ENCODE data around the gene TPH2.

Gene TPH2

GRCh38 chr12:72072592-72073212 is 134.1 kb downstream of the TPH2 start:
- TF ChIP-seq CTCF (IDR thresholded peaks at IDR 0.05; ENCODE audit: borderline replicate concordance, extremely low read depth, low read length, poor library complexity, severe bottlenecking) (no peak), EZH2 (IDR thresholded peaks at IDR 0.05; ENCODE audit: borderline replicate concordance, low read depth, low read length, severe bottlenecking) (no peak)
- ATAC-seq (ENCODE audit: insufficient read depth, low read depth) (no peak), DNase-seq (no peak)
- H3K36me3 ChIP-seq (ENCODE audit: insufficient read depth, low read length): no peaks in the 10 kb centered on the region
- H3K79me2 ChIP-seq (ENCODE audit: insufficient read depth, low read length): no peaks in the 10 kb centered on the region
- H3K4me1 ChIP-seq (ENCODE audit: insufficient read depth, low read length): no peaks in the 10 kb centered on the region
- H3K4me2 ChIP-seq (ENCODE audit: insufficient read depth, low read length): no peak overlapping the region
- H3K27ac ChIP-seq (ENCODE audit: low read length): no peak overlapping the region
- H2AFZ ChIP-seq (ENCODE audit: low read depth, low read length): no peak overlapping the region
- no peak overlapping the region for H3K4me3 ChIP-seq (ENCODE audit: low read depth in 1 of 2, low read length in 2 of 2)
- no peaks in the 10 kb centered on the region for H3K27me3 ChIP-seq (ENCODE audit: insufficient read depth, low read length, poor library complexity)
- peaks cover 4% of the 10 kb centered on the region for H3K9me3 ChIP-seq (ENCODE audit: insufficient read depth, low read length, severe bottlenecking)
- no peak overlapping the region for H3K9ac ChIP-seq (ENCODE audit: low read depth, low read length)
- H4K20me1 ChIP-seq (ENCODE audit: insufficient read depth, low read length): no peaks in the 10 kb centered on the region

- Histone ChIP-seq H4K20me1 (ENCODE audit: insufficient read depth, low read length) (no peaks in the 10 kb centered on the region), H2AFZ (ENCODE audit: low read depth, low read length) (no peak overlapping the region), H3K4me3 (ENCODE audit: low read depth in 1 of 2, low read length in 2 of 2) (no peak overlapping the region), H3K27ac (ENCODE audit: low read length) (no peak overlapping the region), H3K36me3 (ENCODE audit: insufficient read depth, low read length) (no peaks in the 10 kb centered on the region), H3K27me3 (ENCODE audit: insufficient read depth, low read length, poor library complexity) (no peaks in the 10 kb centered on the region), H3K9me3 (ENCODE audit: insufficient read depth, low read length, severe bottlenecking) (peaks cover 4% of the 10 kb centered on the region), H3K9ac (ENCODE audit: low read depth, low read length) (no peak overlapping the region), H3K4me2 (ENCODE audit: insufficient read depth, low read length) (no peak overlapping the region), H3K4me1 (ENCODE audit: insufficient read depth, low read length) (no peaks in the 10 kb centered on the region), H3K79me2 (ENCODE audit: insufficient read depth, low read length) (no peaks in the 10 kb centered on the region)
- TF ChIP-seq EZH2 (IDR thresholded peaks at IDR 0.05; ENCODE audit: borderline replicate concordance, low read depth, low read length, severe bottlenecking) (no peak), CTCF (IDR thresholded peaks at IDR 0.05; ENCODE audit: borderline replicate concordance, extremely low read depth, low read length, poor library complexity, severe bottlenecking) (no peak)
- DNase-seq (no peak), ATAC-seq (ENCODE audit: insufficient read depth, low read depth) (no peak)
Observed at GRCh38 chr12:72074065-72074464, 135.4 kb downstream of the TPH2 start.

- H3K9me3 ChIP-seq (ENCODE audit: insufficient read depth, low read length, severe bottlenecking): peaks cover 4% of the 10 kb centered on the region
- H3K79me2 ChIP-seq (ENCODE audit: insufficient read depth, low read length): no peaks in the 10 kb centered on the region
- H3K4me1 ChIP-seq (ENCODE audit: insufficient read depth, low read length): no peaks in the 10 kb centered on the region
- H3K4me3 ChIP-seq (ENCODE audit: low read depth in 1 of 2, low read length in 2 of 2): no peak overlapping the region
- ATAC-seq (ENCODE audit: insufficient read depth, low read depth): no peak
- H3K27me3 ChIP-seq (ENCODE audit: insufficient read depth, low read length, poor library complexity): no peaks in the 10 kb centered on the region
- H3K4me2 ChIP-seq (ENCODE audit: insufficient read depth, low read length): no peak overlapping the region
- TF ChIP-seq EZH2 (IDR thresholded peaks at IDR 0.05; ENCODE audit: borderline replicate concordance, low read depth, low read length, severe bottlenecking): no peak
- no peak for TF ChIP-seq CTCF (IDR thresholded peaks at IDR 0.05; ENCODE audit: borderline replicate concordance, extremely low read depth, low read length, poor library complexity, severe bottlenecking)
- no peak overlapping the region for H2AFZ ChIP-seq (ENCODE audit: low read depth, low read length)
- H3K36me3 ChIP-seq (ENCODE audit: insufficient read depth, low read length): no peaks in the 10 kb centered on the region
- no peak overlapping the region for H3K9ac ChIP-seq (ENCODE audit: low read depth, low read length)
- H4K20me1 ChIP-seq (ENCODE audit: insufficient read depth, low read length): no peaks in the 10 kb centered on the region
- DNase-seq: no peak
- H3K27ac ChIP-seq (ENCODE audit: low read length): no peak overlapping the region
Observed at GRCh38 chr12:72074956-72075355, 136.3 kb downstream of the TPH2 start.

Data from DND-41 (cell line).